Measurements from ENCODE around the gene ALDH1A3. TPM values are rescaled to one million over a fixed set of nuclear protein-coding genes. Genes with fewer than 3 reads are reported as not detected.

ALDH1A3 gene
- total RNA-seq, 1 donor from 2014 or later: 79.9 TPM

DNA sequence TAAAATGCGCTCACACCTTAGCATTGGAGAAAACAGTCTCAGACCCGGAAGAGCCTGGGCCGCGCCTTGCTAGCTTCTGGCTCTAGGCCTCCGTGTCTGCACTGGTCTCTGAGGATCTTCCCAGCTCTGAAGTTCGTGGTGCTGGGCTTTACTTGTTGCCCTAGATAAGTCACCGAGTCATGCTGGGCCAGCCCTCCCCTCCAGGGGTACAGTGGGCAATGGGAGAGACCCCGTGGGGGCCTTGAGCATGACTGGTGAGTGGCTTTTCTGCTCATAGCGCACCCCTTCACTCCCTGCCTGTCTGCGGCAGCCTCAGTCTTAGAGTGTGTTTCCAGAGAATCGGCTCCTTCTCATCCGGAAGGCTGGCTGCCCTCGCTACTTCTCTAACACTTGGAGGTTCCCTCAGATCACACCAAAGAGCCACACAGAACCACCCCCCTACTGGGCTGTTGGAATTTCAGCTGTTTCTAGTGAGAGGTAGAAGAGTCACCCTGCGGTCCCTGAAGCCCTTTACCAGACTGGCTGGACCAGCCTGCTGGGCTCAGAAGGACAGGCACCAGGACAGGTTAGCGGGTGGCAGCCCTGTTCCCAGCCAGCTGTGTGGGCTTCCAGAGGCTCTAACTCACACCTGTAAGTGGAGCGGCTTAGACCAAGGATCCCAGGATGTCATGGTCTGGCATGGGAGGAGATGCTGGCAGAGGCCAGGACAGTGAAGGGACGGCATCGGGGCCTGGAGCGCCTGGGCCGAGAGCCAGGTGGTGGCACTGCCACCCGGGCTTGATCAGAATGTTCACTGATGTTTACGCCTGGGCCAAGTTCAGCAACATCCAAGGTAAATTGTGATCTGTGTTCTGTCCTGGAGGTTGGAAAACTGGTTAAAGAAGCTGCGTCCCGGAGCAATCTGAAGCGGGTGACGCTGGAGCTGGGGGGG lies 17.9 kb downstream of the ALDH1A3 start:
- no peak for DNase-seq (ENCODE audit: low read depth)
- H3K4me3 ChIP-seq (ENCODE audit: low read depth, low read length): no peak overlapping the region
- TF ChIP-seq CTCF (conservative IDR thresholded peaks at IDR 0.05; ENCODE audit: low read depth, low read length): no peak

DNA sequence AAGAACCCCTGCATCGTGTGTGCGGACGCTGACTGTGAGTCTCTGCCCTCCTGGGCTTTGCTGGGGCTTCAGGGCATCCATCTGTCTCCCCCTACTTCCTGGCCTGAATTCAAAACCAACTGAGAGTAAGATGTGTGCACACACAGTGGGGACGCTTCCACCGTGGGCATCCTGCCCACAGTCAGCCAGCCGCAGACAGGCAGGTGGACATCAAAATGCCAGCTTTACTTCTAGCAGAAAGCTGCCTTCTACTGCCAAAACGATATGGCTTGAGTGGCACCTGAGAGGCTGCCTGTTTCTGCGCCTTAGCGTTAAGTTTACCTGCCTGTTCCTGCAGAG lies 18.5 kb downstream of the ALDH1A3 start:
- H3K4me3 ChIP-seq (ENCODE audit: low read depth, low read length): no peak overlapping the region
- DNase-seq (ENCODE audit: low read depth): no peak
- no peak for TF ChIP-seq CTCF (conservative IDR thresholded peaks at IDR 0.05; ENCODE audit: low read depth, low read length)

- TF ChIP-seq CTCF (conservative IDR thresholded peaks at IDR 0.05; ENCODE audit: low read depth, low read length): no peak
- DNase-seq (ENCODE audit: low read depth): no peak
- H3K4me3 ChIP-seq (ENCODE audit: low read depth, low read length): no peak overlapping the region
Observed at GRCh38 chr15:100898661-100899462, 19.2 kb downstream of the ALDH1A3 start.

DNA sequence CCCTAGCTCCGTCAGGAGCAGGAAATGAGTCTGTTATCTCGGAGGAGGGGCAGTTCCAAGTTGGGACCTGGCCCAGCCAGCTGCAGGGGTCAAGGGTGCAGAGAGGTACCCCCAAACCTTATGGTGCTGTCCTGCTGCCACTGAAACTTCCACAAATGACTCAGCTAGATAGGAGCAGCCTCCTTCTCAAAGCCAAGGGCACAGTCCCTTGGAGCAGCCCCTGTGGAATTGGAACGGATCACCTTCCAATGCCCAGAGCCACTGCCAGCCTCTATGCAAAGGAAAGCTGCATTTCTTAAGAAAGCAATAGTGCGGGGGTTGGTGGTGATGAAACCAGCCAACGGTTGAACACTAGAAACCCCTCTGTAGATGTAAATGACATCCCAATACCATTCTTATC lies 20.0 kb downstream of the ALDH1A3 start:
- DNase-seq (ENCODE audit: low read depth): no peak
- H3K4me3 ChIP-seq (ENCODE audit: low read depth, low read length): no peak overlapping the region
- TF ChIP-seq CTCF (conservative IDR thresholded peaks at IDR 0.05; ENCODE audit: low read depth, low read length): no peak

- no peak for DNase-seq (ENCODE audit: low read depth)
- H3K4me3 ChIP-seq (ENCODE audit: low read depth, low read length): no peak overlapping the region
- TF ChIP-seq CTCF (conservative IDR thresholded peaks at IDR 0.05; ENCODE audit: low read depth, low read length): no peak
Observed at GRCh38 chr15:100900136-100900794, 20.6 kb downstream of the ALDH1A3 start.

GRCh38 chr15:100900795-100901169 lies 21.2 kb downstream of the ALDH1A3 start:
- H3K4me3 ChIP-seq (ENCODE audit: low read depth, low read length): no peak overlapping the region
- TF ChIP-seq CTCF (conservative IDR thresholded peaks at IDR 0.05; ENCODE audit: low read depth, low read length): no peak
- DNase-seq (ENCODE audit: low read depth): no peak
